DND-41 (cell line): ENCODE results near the gene TXNDC5.

Source experiments
- ATAC-seq: fragments of 200-7000 bp; cut with Tn5 transposase; 3 replicates; pipeline ENCODE4 v1.9.1; 2021; ENCODE audit warnings: low read depth; ENCODE audit not compliant: insufficient read depth
- DNase-seq: peaks from one replicate; pipeline ENCODE4 v3.0.0-alpha.2; 2020
- H2AFZ ChIP-seq: 2 replicates; pipeline ENCODE4 v1.6.0; 2012; ENCODE audit warnings: low read depth, low read length
- H3K27ac ChIP-seq: 2 replicates; pipeline ENCODE4 v1.5.1; 2012; ENCODE audit warnings: low read length, inconsistent platforms
- H3K27me3 ChIP-seq: fragments of 200-600 bp; sonication (generic); 2 replicates; pipeline ENCODE4 v1.6.0; 2012; ENCODE audit warnings: low read length, mild to moderate bottlenecking, inconsistent platforms; ENCODE audit not compliant: insufficient read depth, poor library complexity
- H3K36me3 ChIP-seq: 2 replicates; pipeline ENCODE4 v1.5.1; 2012; ENCODE audit warnings: low read length, inconsistent platforms; ENCODE audit not compliant: insufficient read depth
- H3K4me1 ChIP-seq: 2 replicates; pipeline ENCODE4 v1.5.1; 2012; ENCODE audit warnings: mild to moderate bottlenecking, low read length; ENCODE audit not compliant: insufficient read depth
- H3K4me2 ChIP-seq: 2 replicates; pipeline ENCODE4 v1.6.0; 2012; ENCODE audit warnings: mild to moderate bottlenecking, moderate library complexity, low read length, inconsistent platforms; ENCODE audit not compliant: insufficient read depth
- H3K4me3 ChIP-seq, 2 experiments: fragments of 200-600 bp in 1 of 2; shearing (Covaris generic) in 1 of 2; 2 replicates each; pipeline ENCODE4 v1.5.1; 2012 to 2016; ENCODE audit warnings: inconsistent platforms in 2 of 2, low read length in 2 of 2, mild to moderate bottlenecking in 2 of 2, low read depth in 1 of 2, moderate library complexity in 1 of 2
- H3K79me2 ChIP-seq: 2 replicates; pipeline ENCODE4 v1.6.0; 2012; ENCODE audit warnings: low read length, inconsistent platforms; ENCODE audit not compliant: insufficient read depth
- H3K9ac ChIP-seq: 2 replicates; pipeline ENCODE4 v1.6.0; 2012; ENCODE audit warnings: low read depth, mild to moderate bottlenecking, inconsistent platforms, low read length, moderate library complexity
- H3K9me3 ChIP-seq: 2 replicates; pipeline ENCODE4 v1.5.1; 2012; ENCODE audit warnings: low read length, moderate library complexity, mild to moderate bottlenecking, inconsistent platforms; ENCODE audit not compliant: insufficient read depth, severe bottlenecking
- H4K20me1 ChIP-seq: 2 replicates; pipeline ENCODE4 v1.6.0; 2012; ENCODE audit warnings: low read length; ENCODE audit not compliant: insufficient read depth
- CTCF ChIP-seq: IDR thresholded peaks from 2 replicates; pipeline ENCODE4 v1.5.1; 2012; ENCODE audit warnings: borderline replicate concordance, low read length, moderate library complexity, mild to moderate bottlenecking; ENCODE audit not compliant: poor library complexity, severe bottlenecking; ENCODE audit errors: extremely low read depth
- EZH2 ChIP-seq: IDR thresholded peaks from 3 replicates; pipeline ENCODE4 v1.6.1; 2012; ENCODE audit warnings: borderline replicate concordance, low read depth, mild to moderate bottlenecking, moderate library complexity, low read length, inconsistent platforms; ENCODE audit not compliant: severe bottlenecking

TXNDC5 gene

GRCh38 chr6:7902867-7903266 lies 7.7 kb downstream of the TXNDC5 start:
- no peak overlapping the region for H3K27ac ChIP-seq
- DNase-seq: no peak
- H3K4me1 ChIP-seq: peaks cover 9% of the 10 kb centered on the region
- no peak for TF ChIP-seq CTCF
- no peak for TF ChIP-seq EZH2
- H3K27me3 ChIP-seq: no peaks in the 10 kb centered on the region
- no peak overlapping the region for H3K4me3 ChIP-seq
- ATAC-seq: no peak
- H4K20me1 ChIP-seq: peaks cover 38% of the 10 kb centered on the region; the same call in 1 of the 2 replicates
- H3K36me3 ChIP-seq: peaks cover 85% of the 10 kb centered on the region
- no peak overlapping the region for H3K4me2 ChIP-seq
- H3K9ac ChIP-seq: no peak overlapping the region
- H3K9me3 ChIP-seq: no peaks in the 10 kb centered on the region
- H2AFZ ChIP-seq: no peak overlapping the region
- peaks cover 50% of the 10 kb centered on the region for H3K79me2 ChIP-seq

GRCh38 chr6:7902221-7902620 lies 8.4 kb downstream of the TXNDC5 start:
- ATAC-seq: no peak
- Histone ChIP-seq H3K4me1 (peaks cover 2% of the 10 kb centered on the region), H3K36me3 (peaks cover 85% of the 10 kb centered on the region)

GRCh38 chr6:7901780-7902179 lies 8.8 kb downstream of the TXNDC5 start:
- Histone ChIP-seq H3K36me3 (peaks cover 88% of the 10 kb centered on the region), H3K79me2 (peaks cover 39% of the 10 kb centered on the region), H3K9me3 (no peaks in the 10 kb centered on the region), H3K4me2 (no peak overlapping the region), H3K4me3 (no peak overlapping the region), H4K20me1 (peaks cover 29% of the 10 kb centered on the region; the same call in 1 of the 2 replicates), H3K4me1 (no peaks in the 10 kb centered on the region), H2AFZ (no peak overlapping the region), H3K27me3 (no peaks in the 10 kb centered on the region), H3K9ac (no peak overlapping the region), H3K27ac (no peak overlapping the region)
- TF ChIP-seq EZH2 (no peak), CTCF (no peak)
- ATAC-seq: no peak
- DNase-seq: no peak

More at GRCh38 chr6:7902221-7902620, 8.4 kb downstream of the TXNDC5 start:
- Histone ChIP-seq H3K27ac (no peak overlapping the region), H2AFZ (no peak overlapping the region), H3K27me3 (no peaks in the 10 kb centered on the region), H4K20me1 (peaks cover 32% of the 10 kb centered on the region; the same call in 1 of the 2 replicates), H3K9me3 (no peaks in the 10 kb centered on the region), H3K4me3 (no peak overlapping the region), H3K4me2 (no peak overlapping the region), H3K79me2 (peaks cover 43% of the 10 kb centered on the region), H3K9ac (no peak overlapping the region)
- DNase-seq: no peak
- TF ChIP-seq EZH2 (no peak), CTCF (no peak)

GRCh38 chr6:7901056-7901455 lies 9.5 kb downstream of the TXNDC5 start:
- Histone ChIP-seq H3K27me3 (no peaks in the 10 kb centered on the region), H3K9me3 (no peaks in the 10 kb centered on the region), H3K27ac (no peak overlapping the region), H4K20me1 (peaks cover 25% of the 10 kb centered on the region; the same call in 1 of the 2 replicates), H3K4me2 (no peak overlapping the region), H3K36me3 (peaks cover 95% of the 10 kb centered on the region), H3K9ac (no peak overlapping the region), H3K4me1 (no peaks in the 10 kb centered on the region), H3K79me2 (peaks cover 33% of the 10 kb centered on the region), H2AFZ (no peak overlapping the region), H3K4me3 (no peak overlapping the region)
- TF ChIP-seq CTCF (no peak), EZH2 (no peak)
- no peak for ATAC-seq
- no peak for DNase-seq
